Measurements from ENCODE around the gene TBL3. TPM values are rescaled to one million over a fixed set of nuclear protein-coding genes. Genes with fewer than 3 reads are reported as not detected.

TBL3 gene
- total and polyA plus RNA-seq, 3 experiments from 2014 or later, result 62.9 to 78.0 (median 74.6) TPM

- peaks cover 11% of the 10 kb centered on the region for H3K27me3 ChIP-seq (ENCODE audit: insufficient read depth, low read length, poor library complexity, severe bottlenecking)
- Mint-ChIP-seq H3K4me1 (peaks cover 2% of the 10 kb centered on the region in 3 donors), H3K27me3 (peaks cover 8 to 11% of the 10 kb centered on the region in 2 donors), H3K36me3 (no peaks in the 10 kb centered on the region), H3K27ac (no peak overlapping the region), H3K9me3 (no peaks in the 10 kb centered on the region), H3K4me3 (no peak overlapping the region)
- no peak overlapping the region for H3K4me3 ChIP-seq (ENCODE audit: low read length)
- ChIA-PET POLR2A (no interaction called here), CTCF (interaction anchor here (1.1 to 2.0 kb wide), 3 partner anchors 11 to 125 kb away, joined by 3 to 12 read pairs (median 3); partner anchors contain the start of genes NTHL1 and TSC2)
- H3K36me3 ChIP-seq (ENCODE audit: insufficient read depth, low read length), result no peaks in the 10 kb centered on the region
- H3K27ac ChIP-seq (ENCODE audit: low read depth, low read length), result no peak overlapping the region
- peaks cover 10% of the 10 kb centered on the region for H3K4me1 ChIP-seq (ENCODE audit: insufficient read depth, low read length)
- no peak for DNase-seq
- H3K9me3 ChIP-seq (ENCODE audit: low read length), result no peaks in the 10 kb centered on the region
These were observed 43.5 kb downstream of the TBL3 start for GRCh38 chr16:2015117-2015946.

GRCh38 chr16:2015947-2016208, 44.0 kb downstream of the TBL3 start:
- DNase-seq, result no peak
- Histone ChIP-seq H3K27ac (ENCODE audit: low read depth, low read length) (no peak overlapping the region), H3K4me1 (ENCODE audit: insufficient read depth, low read length) (peaks cover 5% of the 10 kb centered on the region), H3K36me3 (ENCODE audit: insufficient read depth, low read length) (no peaks in the 10 kb centered on the region), H3K4me3 (ENCODE audit: low read length) (no peak overlapping the region), H3K27me3 (ENCODE audit: insufficient read depth, low read length, poor library complexity, severe bottlenecking) (peaks cover 11% of the 10 kb centered on the region), H3K9me3 (ENCODE audit: low read length) (no peaks in the 10 kb centered on the region)
- ChIA-PET CTCF (interaction anchor here (0.7 to 2.0 kb wide), 5 partner anchors 12 to 124 kb away, joined by 3 to 12 read pairs (median 3); no protein-coding TSS in a partner anchor), POLR2A (no interaction called here)
- Mint-ChIP-seq H3K27me3 (peaks cover 12 to 16% of the 10 kb centered on the region in 2 donors), H3K4me1 (peaks cover 0 to 4% (median 0%) of the 10 kb centered on the region in 3 donors), H3K9me3 (no peaks in the 10 kb centered on the region), H3K4me3 (no peak overlapping the region), H3K36me3 (no peaks in the 10 kb centered on the region), H3K27ac (no peak overlapping the region)

- Histone ChIP-seq H3K4me1 (ENCODE audit: insufficient read depth, low read length) (peaks cover 5% of the 10 kb centered on the region), H3K27me3 (ENCODE audit: insufficient read depth, low read length, poor library complexity, severe bottlenecking) (peaks cover 11% of the 10 kb centered on the region), H3K36me3 (ENCODE audit: insufficient read depth, low read length) (no peaks in the 10 kb centered on the region), H3K4me3 (ENCODE audit: low read length) (no peak overlapping the region), H3K9me3 (ENCODE audit: low read length) (no peaks in the 10 kb centered on the region), H3K27ac (ENCODE audit: low read depth, low read length) (no peak overlapping the region)
- no peak for DNase-seq
- Mint-ChIP-seq H3K27me3 (peaks cover 14 to 22% of the 10 kb centered on the region in 2 donors), H3K4me1 (peaks cover 0 to 5% (median 0%) of the 10 kb centered on the region in 3 donors), H3K4me3 (no peak overlapping the region), H3K9me3 (no peaks in the 10 kb centered on the region), H3K36me3 (no peaks in the 10 kb centered on the region), H3K27ac (peak overlapping the region in 2 of 8 donors; percentile 23 to 43)
- ChIA-PET CTCF (interaction anchor here (0.7 to 2.0 kb wide), 4 partner anchors 13 to 124 kb away, joined by 3 to 12 read pairs (median 3); no protein-coding TSS in a partner anchor), POLR2A (no interaction called here)
These were observed 44.6 kb downstream of the TBL3 start for GRCh38 chr16:2016407-2016922.

GRCh38 chr16:2019518-2019920, 47.7 kb downstream of the TBL3 start, which contains the start of gene NPW:
Gene NPW (plus strand): TSS chr16:2019785.
- DNase-seq, result no peak
- CTCF ChIA-PET, result interaction anchor here (0.8 to 1.6 kb wide), 2 partner anchors 121 to 128 kb away, joined by 3 to 7 read pairs; no protein-coding TSS in a partner anchor
- H3K27me3 Mint-ChIP-seq, result peaks cover 22 to 31% of the 10 kb centered on the region in 2 donors
- POLR2A ChIA-PET, result interaction anchor here (1.5 kb wide), 1 partner anchor 136 kb away, joined by 6 read pairs; the partner anchor contains the start of gene TRAF7
- no peaks in the 10 kb centered on the region for H3K36me3 Mint-ChIP-seq
- H3K9me3 Mint-ChIP-seq, result no peaks in the 10 kb centered on the region
- peaks cover 15% of the 10 kb centered on the region for H3K27me3 ChIP-seq (ENCODE audit: insufficient read depth, low read length, poor library complexity, severe bottlenecking)
- H3K4me3 Mint-ChIP-seq, result peak within 1 kb of the TSS in 1 of 7 donors; percentile 12
- no peak within 1 kb of the TSS for H3K4me3 ChIP-seq (ENCODE audit: low read length)
- no peaks in the 10 kb centered on the region for H3K36me3 ChIP-seq (ENCODE audit: insufficient read depth, low read length)
- H3K4me1 ChIP-seq (ENCODE audit: insufficient read depth, low read length), result peaks cover 23% of the 10 kb centered on the region
- no peaks in the 10 kb centered on the region for H3K9me3 ChIP-seq (ENCODE audit: low read length)
- H3K4me1 Mint-ChIP-seq, result peaks cover 6 to 19% (median 12%) of the 10 kb centered on the region in 3 donors
- peak within 1 kb of the TSS in 1 of 8 donors; percentile 53 for H3K27ac Mint-ChIP-seq
- H3K27ac ChIP-seq (ENCODE audit: low read depth, low read length), result no peak within 1 kb of the TSS

GRCh38 chr16:2019921-2020831, 48.3 kb downstream of the TBL3 start:
- H3K36me3 ChIP-seq (ENCODE audit: insufficient read depth, low read length), result no peaks in the 10 kb centered on the region
- H3K9me3 Mint-ChIP-seq, result no peaks in the 10 kb centered on the region
- CTCF ChIA-PET, result interaction anchor here (0.8 to 6.2 kb wide), 4 partner anchors 120 to 134 kb away, joined by 3 to 78 read pairs (median 16); partner anchors contain the start of gene TRAF7
- peaks cover 15% of the 10 kb centered on the region for H3K27me3 ChIP-seq (ENCODE audit: insufficient read depth, low read length, poor library complexity, severe bottlenecking)
- peak overlapping the region in 1 of 7 donors; percentile 12 for H3K4me3 Mint-ChIP-seq
- peaks cover 23% of the 10 kb centered on the region for H3K4me1 ChIP-seq (ENCODE audit: insufficient read depth, low read length)
- DNase-seq, result no peak
- POLR2A ChIA-PET, result interaction anchor here (1.5 kb wide), 1 partner anchor 135 kb away, joined by 6 read pairs; the partner anchor contains the start of gene TRAF7
- no peaks in the 10 kb centered on the region for H3K36me3 Mint-ChIP-seq
- H3K4me3 ChIP-seq (ENCODE audit: low read length), result no peak overlapping the region
- H3K27ac Mint-ChIP-seq, result no peak overlapping the region
- peaks cover 6 to 19% (median 12%) of the 10 kb centered on the region in 3 donors for H3K4me1 Mint-ChIP-seq
- H3K27me3 Mint-ChIP-seq, result peaks cover 22 to 31% of the 10 kb centered on the region in 2 donors
- H3K27ac ChIP-seq (ENCODE audit: low read depth, low read length), result no peak overlapping the region
- H3K9me3 ChIP-seq (ENCODE audit: low read length), result no peaks in the 10 kb centered on the region

GRCh38 chr16:2022723-2023091, 50.9 kb downstream of the TBL3 start:
- ChIA-PET CTCF (interaction anchor here (0.9 to 6.2 kb wide), 13 partner anchors 10 to 131 kb away, joined by 3 to 78 read pairs (median 3); partner anchors contain the start of genes NTHL1, TRAF7 and TSC2), POLR2A (interaction anchor here (0.6 to 1.8 kb wide), 8 partner anchors 25 to 407 kb away, joined by 3 to 8 read pairs (median 4); partner anchors contain the start of genes NTHL1, RPS2, TRAF7 and TSC2)
- H3K9me3 Mint-ChIP-seq, result no peaks in the 10 kb centered on the region
- no peaks in the 10 kb centered on the region for H3K36me3 ChIP-seq (ENCODE audit: insufficient read depth, low read length)
- peaks cover 10 to 29% (median 17%) of the 10 kb centered on the region in 3 donors for H3K4me1 Mint-ChIP-seq
- no peaks in the 10 kb centered on the region for H3K36me3 Mint-ChIP-seq
- H3K27me3 Mint-ChIP-seq, result peaks cover 22 to 31% of the 10 kb centered on the region in 2 donors
- peak overlapping the region; percentile 50 for H3K4me3 ChIP-seq (ENCODE audit: low read length)
- peak overlapping the region; percentile 25 for H3K27ac ChIP-seq (ENCODE audit: low read depth, low read length)
- peaks cover 31% of the 10 kb centered on the region for H3K4me1 ChIP-seq (ENCODE audit: insufficient read depth, low read length)
- DNase-seq, result no peak
- peak overlapping the region; percentile 56 to 91 (median 66) for H3K4me3 Mint-ChIP-seq
- peak overlapping the region in 2 of 8 donors; percentile 73 to 86 for H3K27ac Mint-ChIP-seq
- H3K27me3 ChIP-seq (ENCODE audit: insufficient read depth, low read length, poor library complexity, severe bottlenecking), result peaks cover 15% of the 10 kb centered on the region
- no peaks in the 10 kb centered on the region for H3K9me3 ChIP-seq (ENCODE audit: low read length)

Measured in CD8-positive, alpha-beta memory T cell (primary cell).